Endothelial cell of umbilical vein (primary cell): ENCODE measurements around the gene ZC3H18.

Experiments used
- CTCF ChIP-seq, 2 donors: IDR thresholded peaks; 1 replicate in 1 of 2; 2 replicates in 1 of 2; pipeline ENCODE4 v1.5.1; 2011; ENCODE audit warnings: low read length in 2 of 2, mild to moderate bottlenecking in 2 of 2, moderate library complexity in 2 of 2, control low read depth in 1 of 2, inconsistent platforms in 1 of 2, low read depth in 1 of 2; ENCODE audit not compliant: insufficient read depth in 1 of 2; ENCODE audit errors: extremely low read depth in 1 of 2
- EZH2 ChIP-seq: IDR thresholded peaks from 2 replicates; pipeline ENCODE4 v1.6.1; 2012; ENCODE audit warnings: borderline replicate concordance, low read depth, mild to moderate bottlenecking, moderate library complexity, low read length, inconsistent platforms; ENCODE audit not compliant: severe bottlenecking
- POLR2AphosphoS5 ChIP-seq: IDR thresholded peaks from 2 replicates; pipeline ENCODE4 v1.6.1; 2012; ENCODE audit warnings: low read depth, mild to moderate bottlenecking, control low read depth, low read length, moderate library complexity; ENCODE audit not compliant: insufficient read depth

DNA sequence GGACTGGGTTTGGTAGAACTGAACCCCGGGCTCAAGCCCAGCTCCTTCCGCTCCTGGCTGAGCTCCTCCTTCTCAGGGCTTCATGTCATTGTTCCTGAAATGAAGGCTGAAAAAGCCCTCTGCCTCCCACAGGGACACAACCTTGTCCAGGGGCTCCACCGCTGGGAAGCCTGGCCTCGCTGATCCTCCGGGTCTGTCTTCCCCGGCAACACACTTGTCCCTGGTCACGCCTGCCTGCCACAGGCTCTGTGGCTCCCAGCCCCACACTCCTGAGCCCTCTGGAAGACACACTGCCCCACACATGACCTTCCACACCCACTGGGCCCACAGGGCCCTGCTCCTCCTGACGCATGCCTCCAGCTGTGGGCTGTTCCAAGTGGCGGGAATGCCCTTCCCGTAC is 18.0 kb upstream of the ZC3H18 start:
- TF ChIP-seq CTCF (IDR thresholded peaks at IDR 0.05; ENCODE audit: extremely low read depth in 1 of 2, insufficient read depth in 1 of 2, low read depth in 1 of 2, low read length in 2 of 2) (no peak), POLR2AphosphoS5 (no peak), EZH2 (no peak)
